SW480 (cell line): Measurements from ENCODE around the gene RAB3C.
A peak's percentile ranks its signal among the peaks of the same experiment; 100 is the strongest.

Experiments used
- DNase-seq: peaks from one replicate; pipeline ENCODE4 v3.0.0-alpha.2; 2016; ENCODE audit warnings: low spot score

Gene RAB3C

GRCh38 chr5:58886315-58887207 lies 303.7 kb downstream of the RAB3C start:
- peak; percentile 79 for DNase-seq

- no peak for DNase-seq
Measured at GRCh38 chr5:58887311-58887710, 304.4 kb downstream of the RAB3C start.

- no peak for DNase-seq
Measured at GRCh38 chr5:58887721-58888409, 305.0 kb downstream of the RAB3C start.

- no peak for DNase-seq
Measured at GRCh38 chr5:58890265-58890664, 307.4 kb downstream of the RAB3C start.

- no peak for DNase-seq
Measured at GRCh38 chr5:58890701-58891085, 307.8 kb downstream of the RAB3C start.

GRCh38 chr5:58891086-58891970 lies 308.5 kb downstream of the RAB3C start:
- DNase-seq = peak; percentile 80

- no peak for DNase-seq
Measured at GRCh38 chr5:58891971-58892343, 309.1 kb downstream of the RAB3C start.

GRCh38 chr5:58893551-58893950 lies 310.7 kb downstream of the RAB3C start:
- DNase-seq = no peak

GRCh38 chr5:58898006-58898405 lies 315.1 kb downstream of the RAB3C start:
- no peak for DNase-seq

- peak; percentile 61 for DNase-seq
Measured at GRCh38 chr5:58898538-58898937, 315.7 kb downstream of the RAB3C start.

GRCh38 chr5:58901271-58901670 lies 318.4 kb downstream of the RAB3C start:
- DNase-seq = no peak

- no peak for DNase-seq
Measured at GRCh38 chr5:58902305-58902704, 319.4 kb downstream of the RAB3C start.

GRCh38 chr5:58902765-58903164 lies 319.9 kb downstream of the RAB3C start:
- no peak for DNase-seq

GRCh38 chr5:58904737-58905136 lies 321.9 kb downstream of the RAB3C start:
- no peak for DNase-seq

GRCh38 chr5:58905944-58906343 lies 323.1 kb downstream of the RAB3C start:
- DNase-seq = no peak
